HFF-Myc (cell line): ENCODE data around the gene COA5.

Experiments used
- DNase-seq: peaks from one replicate; pipeline ENCODE4 v3.0.0-alpha.2; 2011; ENCODE audit warnings: low read depth; ENCODE audit errors: extremely low read depth
- H3K4me3 ChIP-seq: replicated peaks from 2 replicates; pipeline ENCODE4 v1.5.1; 2011; ENCODE audit warnings: low read depth, mild to moderate bottlenecking, control low read depth, low read length
- TF ChIP-seq, protein P1 (sequence below): IDR thresholded peaks from 2 replicates; pipeline ENCODE4 v1.5.1; 2012; ENCODE audit warnings: mild to moderate bottlenecking, low read depth, low read length, control low read depth; ENCODE audit errors: missing control alignments

The COA5 gene

GRCh38 chr2:98623657-98624056 lies 15.3 kb upstream of the COA5 start:
- H3K4me3 ChIP-seq, result no peak overlapping the region
- TF ChIP-seq, protein P1, sequence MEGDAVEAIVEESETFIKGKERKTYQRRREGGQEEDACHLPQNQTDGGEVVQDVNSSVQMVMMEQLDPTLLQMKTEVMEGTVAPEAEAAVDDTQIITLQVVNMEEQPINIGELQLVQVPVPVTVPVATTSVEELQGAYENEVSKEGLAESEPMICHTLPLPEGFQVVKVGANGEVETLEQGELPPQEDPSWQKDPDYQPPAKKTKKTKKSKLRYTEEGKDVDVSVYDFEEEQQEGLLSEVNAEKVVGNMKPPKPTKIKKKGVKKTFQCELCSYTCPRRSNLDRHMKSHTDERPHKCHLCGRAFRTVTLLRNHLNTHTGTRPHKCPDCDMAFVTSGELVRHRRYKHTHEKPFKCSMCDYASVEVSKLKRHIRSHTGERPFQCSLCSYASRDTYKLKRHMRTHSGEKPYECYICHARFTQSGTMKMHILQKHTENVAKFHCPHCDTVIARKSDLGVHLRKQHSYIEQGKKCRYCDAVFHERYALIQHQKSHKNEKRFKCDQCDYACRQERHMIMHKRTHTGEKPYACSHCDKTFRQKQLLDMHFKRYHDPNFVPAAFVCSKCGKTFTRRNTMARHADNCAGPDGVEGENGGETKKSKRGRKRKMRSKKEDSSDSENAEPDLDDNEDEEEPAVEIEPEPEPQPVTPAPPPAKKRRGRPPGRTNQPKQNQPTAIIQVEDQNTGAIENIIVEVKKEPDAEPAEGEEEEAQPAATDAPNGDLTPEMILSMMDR, result no peak
- DNase-seq, result no peak

DNA sequence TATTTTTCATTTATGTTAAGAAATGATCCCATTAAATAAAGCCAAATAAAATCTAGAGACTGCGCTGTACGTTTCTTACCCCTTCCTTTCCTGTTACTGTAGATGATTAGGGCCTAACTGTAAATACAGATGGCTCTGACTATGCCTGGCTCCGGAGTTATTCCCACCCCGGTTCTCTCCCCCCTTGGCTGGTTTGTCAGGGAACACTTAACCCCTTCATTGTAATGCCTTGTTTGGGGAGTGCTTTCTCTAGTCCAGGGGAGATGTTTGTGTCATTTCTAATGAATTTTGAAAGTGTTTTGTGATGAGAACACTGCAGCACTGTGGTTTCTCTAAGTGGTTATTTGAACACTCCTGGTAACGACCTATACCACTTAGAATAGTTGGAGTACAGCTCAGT lies 8.8 kb upstream of the COA5 start:
- DNase-seq, result no peak
- TF ChIP-seq, protein P1, result no peak
- H3K4me3 ChIP-seq, result no peak overlapping the region

DNA sequence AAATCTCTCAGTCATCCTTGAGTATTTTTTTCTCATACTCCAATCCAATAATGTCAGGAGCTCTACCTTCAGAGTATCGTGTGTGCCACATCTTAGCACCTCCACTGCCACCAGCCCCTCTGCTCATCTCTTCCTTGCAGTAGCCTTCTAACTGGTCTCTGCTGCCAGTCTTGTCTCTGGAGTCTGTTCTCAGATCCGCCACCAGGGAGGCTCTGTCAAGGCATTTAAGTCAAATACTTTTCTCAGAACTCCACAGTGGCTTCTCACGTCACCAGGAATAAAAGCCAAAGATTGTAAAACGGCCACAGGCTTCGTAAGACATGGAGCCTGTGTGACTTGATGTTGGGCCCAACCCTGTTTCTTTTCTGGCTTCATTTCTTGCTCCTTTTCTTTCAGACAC lies 7.2 kb upstream of the COA5 start:
- no peak overlapping the region for H3K4me3 ChIP-seq
- no peak for DNase-seq
- TF ChIP-seq, protein P1, result no peak

DNA sequence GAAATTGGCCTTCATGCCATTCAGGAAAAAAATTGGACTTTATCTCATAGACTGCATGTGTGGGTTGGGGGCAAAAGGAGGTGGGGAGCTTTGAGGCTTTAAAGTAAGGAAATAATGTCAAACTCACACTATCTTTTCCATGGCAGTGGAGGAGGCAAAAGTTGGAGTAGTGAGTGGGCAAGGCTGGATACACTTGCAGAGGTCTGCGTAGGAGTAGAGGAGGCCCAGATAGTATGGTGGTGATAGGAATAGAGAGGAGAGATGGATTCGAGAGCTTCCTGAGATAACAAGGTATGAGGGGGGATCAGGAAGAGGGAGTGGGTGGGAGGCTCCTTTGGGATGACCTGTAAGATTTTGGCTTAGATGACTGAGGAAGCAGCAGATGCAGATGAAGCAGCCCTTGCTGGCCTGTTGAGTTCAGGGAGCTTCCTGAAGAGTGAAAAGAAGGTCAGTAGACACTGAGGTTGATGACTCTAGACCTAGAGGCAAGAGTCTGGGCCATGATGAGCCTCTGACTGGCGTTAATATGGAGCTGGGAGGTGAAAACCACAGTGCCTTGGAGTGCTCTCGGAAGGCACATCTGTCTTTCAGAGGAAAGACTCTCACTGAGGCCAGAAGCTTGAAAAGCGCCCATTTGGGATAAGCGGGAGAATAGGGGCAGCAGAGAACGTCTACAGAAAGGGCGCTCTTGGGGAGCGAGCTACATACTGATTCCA lies 5.9 kb upstream of the COA5 start:
- TF ChIP-seq, protein P1, result no peak

GRCh38 chr2:98608962-98609604 lies 771 bp upstream of the COA5 start:
- no peak for DNase-seq
- TF ChIP-seq, protein P1, result no peak

More for the DNA sequence above, 5.9 kb upstream of the COA5 start:
- DNase-seq, result no peak
- no peak overlapping the region for H3K4me3 ChIP-seq

DNA sequence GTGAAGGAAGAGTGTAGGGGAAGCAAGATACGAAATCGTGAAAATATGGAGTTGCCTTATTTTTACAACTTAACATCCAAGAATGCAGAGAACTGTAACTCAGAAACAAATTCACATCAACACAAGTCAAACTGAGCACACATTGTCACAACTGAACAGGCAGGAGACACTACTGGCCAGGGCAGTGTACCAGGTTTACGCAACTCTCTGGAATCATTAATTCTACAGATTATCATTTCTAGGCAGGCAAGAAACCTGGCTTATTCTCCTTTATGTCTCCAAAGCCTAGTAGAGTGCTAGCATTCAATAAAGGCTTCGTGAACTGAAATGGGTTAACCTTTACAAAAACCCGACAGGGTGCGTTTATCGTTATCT lies 584 bp downstream of the COA5 start:
- H3K4me3 ChIP-seq, result peak overlapping the region; percentile 78
- DNase-seq, result no peak
- TF ChIP-seq, protein P1, result no peak

More at GRCh38 chr2:98608962-98609604, 771 bp upstream of the COA5 start:
- H3K4me3 ChIP-seq, result peak overlapping the region; percentile 78
